GM19324 (cell line): ENCODE measurements around the gene YTHDC2.

ENCODE experiments used
- ATAC-seq: cut with Tn5 transposase; IDR thresholded peaks from one replicate; pipeline ENCODE4 v1.9.1; 2021; ENCODE audit warnings: mild to moderate bottlenecking, moderate library complexity; ENCODE audit not compliant: unreplicated experiment, low FRiP score

Gene YTHDC2

DNA sequence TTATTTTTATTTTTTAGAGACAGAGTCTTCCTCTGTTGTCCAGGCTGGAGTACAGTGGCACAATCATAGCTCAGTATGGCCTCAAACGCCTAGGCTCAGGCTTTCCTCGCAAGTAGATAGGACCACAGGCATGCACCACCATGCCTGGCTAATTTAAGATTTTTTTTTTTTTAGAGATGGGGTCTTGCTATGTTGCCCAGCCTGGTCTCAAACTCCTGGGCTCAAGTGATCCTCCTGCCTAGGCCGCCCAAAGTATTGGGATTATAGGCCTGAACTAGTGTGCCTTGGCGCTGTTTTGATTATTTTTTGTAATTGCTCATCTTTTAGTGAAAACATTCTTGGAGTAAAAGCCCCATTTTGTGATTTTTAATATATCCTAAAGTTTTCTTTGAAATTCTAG, 5.4 kb downstream of the YTHDC2 start:
- ATAC-seq: no peak

DNA sequence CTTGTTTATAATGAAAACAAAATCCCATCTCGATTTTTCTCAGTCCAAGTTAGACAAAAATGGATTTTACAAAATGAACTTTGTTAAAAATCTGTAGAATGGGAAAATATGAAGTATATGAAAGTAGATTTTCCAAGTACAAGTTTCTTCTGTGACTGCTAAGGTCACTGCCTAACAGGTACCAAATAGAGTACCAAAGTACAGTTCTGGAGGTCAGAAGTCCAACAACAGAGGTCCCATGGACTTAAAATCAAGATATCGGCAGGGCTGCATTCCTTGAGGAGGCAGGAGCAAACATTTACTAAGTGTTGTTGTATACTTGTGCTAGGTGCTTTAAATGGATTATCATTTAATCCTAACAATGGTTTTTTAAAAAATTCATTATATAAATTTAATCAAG, 5.9 kb downstream of the YTHDC2 start:
- ATAC-seq: no peak

DNA sequence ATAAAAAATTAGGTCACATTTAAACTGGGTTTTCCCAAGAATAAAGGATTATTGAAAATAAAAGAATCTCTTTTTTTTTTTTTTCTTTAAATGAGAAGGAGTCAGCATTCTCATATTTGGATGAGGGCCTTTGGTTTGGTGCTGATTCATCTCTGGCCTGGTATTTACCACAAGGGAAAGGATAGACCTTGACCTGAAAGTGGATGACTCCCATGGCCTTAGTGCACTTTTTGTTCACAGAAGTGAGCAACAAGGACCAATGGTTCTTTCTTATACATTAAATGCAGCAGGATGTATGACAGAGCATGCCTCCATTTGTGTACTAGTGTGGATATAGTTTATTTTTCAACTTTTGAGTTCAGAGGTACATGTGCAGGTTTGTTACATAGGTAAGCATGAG, 6.9 kb downstream of the YTHDC2 start:
- no peak for ATAC-seq

DNA sequence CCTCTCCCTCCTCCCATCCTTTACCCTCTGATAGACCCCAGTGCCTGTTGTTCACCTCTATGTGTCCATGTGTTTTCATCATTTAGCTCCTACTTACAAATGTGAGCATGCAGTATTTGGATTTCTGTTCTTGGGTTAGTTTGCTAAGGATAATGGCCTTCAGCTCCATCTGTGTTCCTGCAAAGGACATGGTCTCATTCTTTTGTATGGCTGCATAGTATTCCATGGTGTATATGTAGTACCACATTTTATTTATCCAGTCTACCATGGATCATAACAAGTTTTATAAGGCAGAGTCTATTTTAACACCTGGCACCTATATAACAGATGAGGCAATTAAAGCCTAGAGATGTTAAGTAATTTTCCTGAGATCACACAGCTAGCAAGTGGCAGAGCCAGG, 7.4 kb downstream of the YTHDC2 start:
- no peak for ATAC-seq

DNA sequence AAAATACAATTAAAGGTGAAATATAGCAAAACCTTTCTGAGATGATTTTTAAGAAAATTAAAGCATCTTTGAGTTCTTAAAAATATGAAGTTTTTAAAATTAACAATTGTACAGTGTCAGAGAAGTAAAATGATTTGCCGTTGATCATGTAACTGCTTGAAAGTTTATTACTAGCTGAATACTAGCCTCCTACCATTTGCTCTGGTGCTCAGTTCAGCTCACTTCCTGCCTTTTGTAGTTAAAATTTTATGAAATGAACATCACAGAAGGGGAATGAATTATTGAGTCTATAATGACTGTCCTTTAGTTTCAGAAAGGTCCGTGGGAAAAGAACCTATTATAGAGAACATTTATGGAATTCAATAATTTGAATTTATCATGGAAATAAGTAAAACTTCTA, 9.7 kb downstream of the YTHDC2 start:
- no peak for ATAC-seq

DNA sequence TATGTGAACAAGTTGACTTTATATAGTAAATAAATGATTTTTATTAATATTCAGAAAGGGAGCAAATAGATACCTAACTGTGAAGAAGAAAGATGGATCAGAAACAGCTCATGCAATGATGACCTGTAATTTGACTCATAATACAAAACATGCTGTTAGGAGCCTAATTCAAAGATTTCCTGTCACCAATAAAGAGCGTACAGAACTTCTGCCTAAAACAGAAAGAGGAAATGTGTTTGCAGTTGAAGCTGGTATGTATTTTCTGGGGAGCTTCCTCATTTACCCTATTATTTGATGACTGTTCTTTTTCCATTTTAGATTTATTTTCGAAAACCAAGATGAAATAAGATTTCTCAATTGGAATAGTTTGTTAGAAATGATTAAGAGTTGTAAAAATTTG, 11.4 kb downstream of the YTHDC2 start:
- ATAC-seq: no peak

DNA sequence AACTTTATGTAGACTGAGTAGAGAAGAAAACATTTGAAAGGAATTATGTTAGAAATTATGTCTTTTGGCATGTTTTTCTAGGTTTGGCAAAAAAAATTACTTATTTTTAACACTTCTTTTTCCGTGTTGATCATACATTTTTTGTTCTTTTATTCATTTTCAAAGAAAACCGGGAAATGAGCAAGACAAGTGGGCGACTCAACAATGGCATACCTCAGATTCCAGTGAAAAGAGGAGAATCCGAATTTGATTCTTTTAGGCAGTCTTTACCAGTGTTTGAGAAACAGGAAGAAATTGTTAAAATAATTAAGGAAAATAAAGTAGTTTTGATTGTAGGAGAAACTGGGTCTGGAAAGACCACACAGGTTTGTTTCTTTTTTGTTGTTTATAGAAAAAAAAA, 12.9 kb downstream of the YTHDC2 start:
- no peak for ATAC-seq

DNA sequence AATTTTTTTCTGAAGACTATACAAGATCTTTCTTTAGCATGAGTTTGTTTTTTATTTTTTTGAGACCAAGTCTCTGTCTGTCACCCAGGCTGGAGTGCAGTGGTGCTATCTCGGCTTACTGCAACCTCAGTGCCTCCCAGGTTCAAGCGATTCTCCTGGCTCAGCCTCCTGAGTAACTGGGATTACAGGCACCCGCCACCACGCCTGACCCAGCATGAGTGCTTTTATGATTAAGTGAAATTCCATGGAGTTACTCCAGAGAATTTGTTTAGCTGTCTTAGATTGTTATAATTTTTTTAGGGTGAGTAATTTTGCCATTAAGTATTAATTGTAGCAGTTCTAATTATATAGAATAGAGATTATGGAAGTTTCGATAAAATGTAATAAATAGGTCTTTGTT, 14.3 kb downstream of the YTHDC2 start:
- no peak for ATAC-seq

DNA sequence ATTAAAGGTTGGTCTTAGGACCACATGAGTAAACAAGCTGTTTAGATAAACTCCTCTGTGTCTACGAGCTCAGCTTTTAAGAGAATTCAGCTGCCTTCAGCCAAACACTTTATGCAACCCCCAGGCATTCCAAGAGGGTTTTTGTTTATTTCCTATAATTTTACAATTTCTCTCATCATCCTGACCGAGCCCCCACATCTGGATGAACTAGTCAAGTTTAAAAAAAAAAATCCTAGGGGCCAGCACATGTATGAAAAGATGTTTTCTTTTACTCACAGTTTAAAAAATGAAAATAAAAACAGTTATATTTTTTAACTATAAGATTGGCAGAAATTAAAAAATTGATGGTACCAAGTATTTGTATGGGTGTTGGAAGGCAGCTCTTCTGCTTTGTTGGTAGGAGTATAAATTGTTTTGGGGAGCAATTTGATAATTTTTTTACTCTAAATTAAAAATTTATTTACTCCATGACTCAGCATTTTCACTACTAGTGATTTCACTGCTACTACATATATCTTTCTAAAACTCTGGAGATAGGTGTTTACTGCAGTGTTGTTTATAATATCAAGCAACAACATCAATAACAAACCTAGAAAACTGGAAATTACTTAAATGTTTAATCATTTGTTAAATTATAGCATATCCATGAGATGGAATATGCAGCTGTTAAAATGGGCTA, 18.1 kb downstream of the YTHDC2 start:
- no peak for ATAC-seq

DNA sequence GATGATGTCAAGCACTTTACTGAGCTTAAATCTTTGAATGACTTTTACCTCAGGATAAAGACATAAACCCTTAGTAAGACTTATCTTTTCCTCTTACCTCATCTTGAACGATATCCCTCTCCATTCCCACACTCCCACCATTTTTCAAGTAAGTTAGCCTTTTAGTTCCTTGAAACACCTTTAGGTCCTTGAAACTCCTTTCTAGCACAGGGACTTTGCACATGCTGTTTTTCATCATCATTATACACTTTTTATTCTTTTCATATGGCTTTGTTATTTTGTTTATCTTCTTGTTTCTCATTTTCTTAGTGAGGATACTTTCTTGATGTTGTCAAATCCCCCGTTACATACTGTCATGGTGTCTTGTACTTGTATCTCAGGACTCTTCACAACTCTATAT, 24.8 kb downstream of the YTHDC2 start:
- ATAC-seq: no peak

DNA sequence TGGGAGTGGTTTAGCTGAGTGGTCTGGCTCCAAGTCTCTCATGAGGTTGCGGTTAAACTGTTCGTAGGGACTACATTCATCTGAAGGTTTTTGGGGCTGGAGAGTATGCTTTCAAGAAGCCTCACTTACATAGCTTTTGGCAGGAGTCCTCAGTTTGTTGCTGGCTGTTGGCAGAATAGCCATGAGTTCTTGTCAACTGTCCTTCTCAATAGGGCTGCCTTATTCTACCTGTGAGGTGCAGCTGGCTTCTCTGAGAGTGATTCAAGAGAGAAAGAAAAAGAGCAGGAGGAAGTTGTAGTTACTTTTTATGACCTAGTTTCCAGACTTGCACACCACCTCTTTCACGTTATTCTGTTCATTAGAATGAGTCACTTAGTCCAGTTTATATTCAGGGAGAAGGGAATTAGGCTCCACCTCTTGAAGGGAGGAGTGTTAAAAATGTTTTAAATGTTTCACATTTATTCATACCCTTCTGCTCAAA, 33.2 kb downstream of the YTHDC2 start:
- no peak for ATAC-seq

DNA sequence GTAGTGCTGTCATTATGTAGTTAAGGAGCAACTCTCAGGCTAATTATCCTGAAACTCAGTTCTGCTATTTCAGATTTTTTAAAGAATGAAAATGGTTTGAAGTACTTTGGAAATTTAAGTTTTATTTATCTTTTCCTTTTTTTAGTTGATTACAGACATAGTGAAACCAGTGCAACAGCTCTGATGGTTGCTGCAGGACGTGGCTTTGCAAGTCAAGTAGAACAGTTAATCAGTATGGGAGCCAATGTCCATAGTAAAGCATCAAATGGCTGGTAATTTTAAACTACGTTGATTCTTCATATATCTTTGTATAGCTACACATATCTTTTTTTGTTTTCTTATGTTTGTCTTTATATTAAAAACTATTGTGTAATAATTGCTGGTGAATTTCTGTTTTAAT, 34.9 kb downstream of the YTHDC2 start:
- ATAC-seq: no peak

DNA sequence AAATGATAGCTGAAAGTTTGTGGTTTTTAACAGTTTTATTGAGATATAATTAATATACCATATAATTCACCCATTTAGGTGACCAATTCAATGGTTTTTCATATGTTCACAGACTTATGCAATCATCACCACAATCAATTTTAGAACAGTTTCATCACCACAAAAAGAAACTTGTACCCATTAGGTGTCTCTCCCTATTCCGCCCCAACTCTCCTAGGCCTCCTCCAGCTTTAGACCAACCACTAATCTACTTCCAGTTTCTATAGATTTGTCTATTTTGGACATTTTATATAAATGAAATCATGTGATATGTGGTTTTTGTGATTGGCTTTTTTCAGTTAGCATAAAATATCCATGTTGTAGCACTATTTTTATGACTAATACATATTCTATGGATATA, 38.6 kb downstream of the YTHDC2 start:
- no peak for ATAC-seq

DNA sequence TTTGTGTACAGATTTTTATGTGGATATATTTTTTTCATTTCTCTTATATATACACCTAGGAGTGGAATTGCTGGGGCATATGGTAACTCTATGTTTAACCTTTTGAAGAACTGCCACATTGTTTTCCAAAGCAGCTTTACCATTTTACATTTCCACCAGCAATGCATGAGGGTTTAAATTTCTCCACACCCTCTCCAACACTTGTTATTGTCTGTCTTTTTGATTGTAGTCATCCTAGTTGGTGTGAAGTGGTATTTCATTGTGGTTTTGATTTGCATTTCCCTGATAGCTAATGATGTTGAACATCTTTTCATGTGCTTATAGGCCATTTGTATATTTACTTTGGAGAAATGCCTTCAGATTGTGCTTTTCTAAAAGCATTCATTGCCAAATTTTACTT, 39.1 kb downstream of the YTHDC2 start:
- ATAC-seq: no peak

DNA sequence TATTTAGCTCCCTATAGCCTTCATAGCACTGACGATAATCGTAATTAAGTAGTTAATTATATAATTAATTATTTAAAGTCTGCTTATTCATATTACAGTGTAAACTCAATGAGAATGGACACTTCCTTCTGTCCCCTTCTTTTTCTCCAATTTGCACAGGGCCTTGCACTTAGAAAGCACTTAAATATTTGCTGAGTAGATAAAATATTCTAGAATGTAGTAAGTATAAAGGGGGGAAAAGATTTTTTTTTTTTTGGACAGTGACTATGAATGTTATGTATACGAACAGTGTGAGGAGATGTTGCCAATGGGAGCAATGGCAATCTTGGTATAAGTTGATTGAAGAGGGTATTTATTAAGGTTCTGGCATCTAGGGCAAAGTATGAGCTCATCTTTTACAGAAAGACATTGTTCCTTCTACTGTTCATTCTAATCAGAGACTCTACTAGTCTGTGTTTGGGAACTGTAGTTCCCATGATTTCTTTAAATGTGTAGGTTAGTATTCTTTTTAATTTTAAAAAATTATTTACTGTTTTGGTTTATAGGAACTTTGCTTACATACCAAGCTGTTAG, 49.4 kb downstream of the YTHDC2 start:
- ATAC-seq: no peak

DNA sequence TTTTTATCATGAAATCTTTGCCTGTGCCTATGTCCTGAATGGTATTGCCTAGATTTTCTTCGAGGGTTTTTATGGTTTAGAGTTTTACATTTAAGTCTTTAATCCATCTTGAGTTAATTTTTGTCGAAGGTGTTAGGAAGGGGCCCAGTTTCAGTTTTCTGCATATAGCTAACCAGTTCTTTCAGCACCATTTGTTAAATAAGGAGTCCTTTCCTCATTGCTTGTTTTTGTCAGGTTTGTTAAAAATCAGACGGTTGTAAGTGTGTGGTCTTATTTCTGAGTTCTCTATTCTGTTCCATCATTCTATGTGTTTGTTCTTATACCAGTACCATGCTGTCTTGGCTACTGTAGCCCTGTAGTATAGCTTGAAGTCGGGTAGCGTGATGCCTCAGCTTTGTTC, 55.9 kb downstream of the YTHDC2 start:
- no peak for ATAC-seq

DNA sequence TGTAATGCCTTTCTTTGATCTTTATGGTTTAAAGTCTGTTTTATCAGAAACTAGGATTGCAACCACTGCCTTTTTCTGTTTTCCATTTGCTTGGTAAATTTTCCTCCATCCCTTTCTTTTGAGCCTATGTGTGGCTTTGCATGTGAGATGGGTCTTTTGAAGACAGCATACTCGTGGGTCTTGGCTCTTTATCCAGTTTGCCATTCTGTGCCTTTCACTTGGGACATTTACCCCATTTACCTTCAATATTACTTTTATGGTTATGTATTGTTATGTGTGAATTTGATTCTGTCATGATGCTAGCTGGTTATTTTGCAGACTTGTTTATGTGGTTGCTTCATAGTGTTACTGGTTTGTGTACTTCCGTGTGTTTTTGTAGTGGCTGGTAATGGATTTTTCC, 59.2 kb downstream of the YTHDC2 start:
- no peak for ATAC-seq

DNA sequence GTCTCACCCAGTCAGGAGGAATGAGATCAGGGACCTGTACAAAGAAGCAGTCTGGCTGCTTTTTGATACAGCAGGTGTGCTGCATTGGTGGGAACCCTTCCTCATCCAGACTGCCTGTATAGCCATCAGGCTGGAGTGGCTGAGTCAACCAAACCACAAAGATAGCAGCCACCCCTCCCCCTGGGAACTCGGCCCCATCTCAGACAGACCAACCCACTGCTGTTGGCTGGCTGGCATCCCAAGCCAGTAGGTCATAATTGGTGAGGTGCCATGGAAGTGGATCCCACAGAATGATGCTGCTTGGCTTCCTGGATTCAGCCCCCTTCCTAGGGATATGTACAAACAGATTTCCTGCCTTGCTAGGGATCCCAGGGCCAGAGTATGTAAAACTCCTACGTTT, 60.9 kb downstream of the YTHDC2 start:
- ATAC-seq: no peak

DNA sequence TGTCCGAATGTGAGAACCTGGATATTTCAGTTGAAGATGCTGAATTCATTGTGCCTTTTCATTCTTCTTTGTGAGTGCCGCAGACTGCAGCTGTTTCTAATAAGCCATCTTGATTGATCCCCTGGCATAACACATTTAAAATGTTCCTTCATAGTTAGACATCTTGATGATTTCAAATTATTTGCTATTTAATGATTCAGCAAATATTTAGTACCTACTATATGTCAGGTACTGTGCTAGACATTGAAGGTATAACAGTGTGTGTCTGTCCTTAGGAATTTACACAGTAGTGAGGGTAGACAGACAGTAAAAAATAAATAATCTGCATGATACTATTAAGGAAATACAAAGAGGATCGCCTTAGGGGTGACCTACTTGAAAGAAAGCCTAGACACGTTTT, 61.6 kb downstream of the YTHDC2 start:
- ATAC-seq: no peak

DNA sequence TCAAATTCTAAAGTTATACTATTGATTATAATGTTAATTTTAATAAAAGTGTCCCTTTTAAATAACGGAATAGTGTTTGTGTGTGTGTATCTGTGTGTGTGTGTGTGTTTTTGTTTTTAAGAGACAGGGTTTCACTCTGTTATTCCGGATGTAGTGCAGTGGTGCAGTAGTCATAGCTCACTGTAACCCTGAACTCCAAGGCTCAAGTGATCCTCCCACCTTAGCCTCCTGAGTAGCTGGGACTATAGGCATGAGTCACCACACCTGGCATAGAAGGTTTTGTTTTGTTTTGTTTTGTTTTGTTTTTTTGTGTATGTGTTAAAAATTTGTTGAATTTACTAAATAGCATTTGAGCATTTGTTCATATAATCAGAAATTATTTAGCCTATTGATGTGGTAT, 64.6 kb downstream of the YTHDC2 start:
- ATAC-seq: no peak

DNA sequence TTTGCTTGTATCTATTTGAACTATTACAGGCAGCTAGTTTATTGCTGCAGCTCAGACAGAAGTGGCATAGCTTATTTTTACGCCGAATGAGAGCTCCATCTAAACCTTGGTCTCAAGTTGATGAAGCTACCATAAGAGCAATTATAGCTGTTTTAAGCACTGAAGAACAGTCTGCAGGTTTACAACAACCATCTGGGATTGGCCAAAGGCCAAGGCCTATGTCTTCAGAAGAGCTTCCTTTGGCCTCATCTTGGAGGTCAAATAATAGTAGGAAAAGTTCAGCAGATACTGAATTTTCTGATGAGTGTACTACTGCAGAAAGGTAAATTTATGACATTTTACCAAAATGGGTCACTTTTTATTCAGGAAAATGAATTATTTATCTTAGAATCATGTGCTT, 67.9 kb downstream of the YTHDC2 start:
- ATAC-seq: no peak

DNA sequence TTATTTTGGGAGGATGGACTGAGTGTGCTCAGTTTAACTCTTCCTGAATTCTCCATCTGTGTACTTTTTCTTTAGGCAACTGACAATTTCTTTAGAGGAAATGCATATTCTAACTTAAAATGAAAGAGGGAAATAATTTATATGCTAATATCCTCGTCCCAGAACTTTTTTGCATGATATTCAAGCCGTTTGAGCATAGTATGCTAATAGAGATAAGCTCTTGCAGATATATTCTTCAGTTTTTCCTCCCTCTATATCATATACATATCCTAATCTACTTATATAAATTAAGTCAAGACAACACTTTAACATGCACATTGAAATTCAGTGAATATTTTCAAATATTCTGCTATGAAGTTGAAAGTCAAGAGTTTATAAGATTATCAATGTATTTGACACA, 84.7 kb downstream of the YTHDC2 start:
- no peak for ATAC-seq

DNA sequence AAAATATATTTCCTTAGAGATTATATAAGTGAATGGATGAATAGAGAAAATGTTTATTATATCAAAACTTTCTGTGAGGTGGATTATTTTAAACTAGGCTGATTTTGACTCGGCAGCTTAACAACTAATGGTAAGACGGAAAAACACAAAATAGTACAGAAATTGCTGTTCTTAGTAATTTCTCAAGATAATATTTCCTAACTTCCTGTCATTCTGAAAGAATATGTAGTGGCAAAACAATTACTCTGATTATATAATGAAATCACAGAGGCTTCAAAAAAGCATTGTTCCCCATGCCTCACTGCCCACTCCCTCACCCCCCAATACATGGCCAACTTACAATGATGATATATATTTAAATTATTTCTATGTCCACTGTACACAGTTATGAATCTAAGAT, 85.4 kb downstream of the YTHDC2 start:
- no peak for ATAC-seq
